ENCODE data around the gene REC8.
"Not testable (repeated sequence)": the region's sequence is repeated elsewhere in the genome, so short reads cannot be mapped to it uniquely, and the experiment has no call there.

The REC8 gene

GRCh38 chr14:24207104-24207551 lies 35.2 kb downstream of the REC8 start:
- no peak for DNase-seq

- DNase-seq, result no peak
These were observed 35.7 kb downstream of the REC8 start for GRCh38 chr14:24207625-24208024.

- DNase-seq, result no peak
These were observed 39.4 kb downstream of the REC8 start for GRCh38 chr14:24211311-24211710.

- DNase-seq, result peak; percentile 96 to 98
These were observed 41.3 kb downstream of the REC8 start, which contains the start of gene CHMP4A for GRCh38 chr14:24212924-24213865. Gene CHMP4A, minus strand, starts transcription at chr14:24213488. Its CDS starts 49 bp downstream, at chr14:24213439.

DNA sequence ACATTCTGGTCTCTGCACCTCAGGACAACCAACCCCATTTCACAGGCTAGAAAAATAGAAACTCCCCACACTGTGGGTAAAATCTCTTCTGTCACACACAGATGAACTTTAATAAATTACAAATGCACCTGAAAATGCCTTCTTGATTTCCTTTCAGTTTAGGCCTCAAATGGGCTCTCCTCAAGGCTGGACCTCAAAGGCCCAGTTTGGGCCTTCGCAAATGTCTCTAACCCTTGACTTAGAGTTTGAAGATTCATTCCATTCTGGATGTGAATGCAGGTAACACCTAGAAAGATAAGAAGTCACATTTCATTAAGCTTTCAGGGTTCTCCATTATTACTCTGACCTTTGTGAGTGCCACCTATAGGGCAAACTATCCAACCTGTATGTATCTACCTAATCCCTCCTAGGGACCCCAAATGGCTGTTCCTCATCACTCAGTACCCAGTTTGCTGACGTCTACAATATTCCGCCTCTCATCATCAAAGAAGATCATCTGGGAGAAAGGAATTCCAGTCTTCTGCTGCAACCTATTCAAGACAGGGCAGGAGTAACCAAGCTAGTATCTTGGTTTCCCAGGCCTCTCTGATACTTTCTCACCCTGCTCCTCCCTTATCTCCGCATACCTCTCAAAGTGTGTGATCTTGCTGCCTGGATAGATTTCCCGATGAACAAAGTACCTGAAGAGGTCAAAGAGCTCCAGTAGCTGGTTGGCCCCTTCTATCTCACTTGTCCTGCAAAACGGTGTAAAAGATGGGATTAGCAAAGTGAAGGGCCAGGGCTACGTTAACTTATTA lies 42.2 kb downstream of the REC8 start:
- DNase-seq, result no peak

GRCh38 chr14:24215495-24216344 lies 43.8 kb downstream of the REC8 start, which contains the start of gene MDP1:
Gene MDP1, minus strand, starts transcription at chr14:24216066. Its CDS starts 111 bp downstream, at chr14:24215955.
- DNase-seq, result peak; percentile 84 to 92

DNA sequence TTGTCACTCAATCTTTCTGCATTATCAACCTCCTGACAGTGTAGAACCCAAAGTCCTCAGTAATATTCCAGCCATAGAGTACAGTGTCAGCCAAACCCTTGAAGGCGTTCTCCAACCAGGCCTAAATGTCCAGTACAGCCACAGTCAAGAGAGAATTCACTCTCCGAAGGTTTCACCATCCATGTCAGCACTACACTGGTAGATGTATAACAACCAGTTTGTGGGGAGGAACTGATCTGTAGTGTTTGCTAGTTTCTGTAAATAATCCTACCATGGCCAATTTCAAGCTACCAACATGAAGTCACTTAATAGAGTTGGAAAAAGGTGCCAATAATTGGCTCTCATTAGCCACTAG lies 44.4 kb downstream of the REC8 start:
- no peak for DNase-seq

- DNase-seq, result not testable (repeated sequence)
These were observed 45.0 kb downstream of the REC8 start for GRCh38 chr14:24216876-24217275.

DNA sequence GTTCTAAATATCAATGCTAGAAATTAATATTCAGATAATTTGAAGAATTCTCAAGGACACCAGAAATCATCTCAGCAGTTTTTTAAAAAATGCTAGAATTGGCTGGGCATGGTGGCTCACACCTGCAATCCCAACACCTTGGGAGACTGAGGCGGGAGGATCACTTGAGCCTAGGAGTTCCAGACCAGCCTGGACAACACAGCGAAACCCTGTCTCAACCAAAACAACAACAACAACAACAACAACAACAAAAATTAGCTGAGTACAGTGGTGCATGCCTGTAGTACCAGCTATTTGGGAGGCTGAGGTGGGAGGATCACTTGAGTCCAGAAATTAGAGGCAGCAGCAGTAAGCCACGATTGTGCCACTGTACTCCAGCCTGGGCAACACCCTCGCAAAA lies 47.2 kb downstream of the REC8 start:
- DNase-seq, result no peak

GRCh38 chr14:24219521-24219920 lies 47.6 kb downstream of the REC8 start:
- no peak for DNase-seq

GRCh38 chr14:24222987-24223386 lies 51.1 kb downstream of the REC8 start:
- DNase-seq, result not testable (repeated sequence)

- DNase-seq, result no peak
These were observed 52.8 kb downstream of the REC8 start for GRCh38 chr14:24224618-24225071.

DNA sequence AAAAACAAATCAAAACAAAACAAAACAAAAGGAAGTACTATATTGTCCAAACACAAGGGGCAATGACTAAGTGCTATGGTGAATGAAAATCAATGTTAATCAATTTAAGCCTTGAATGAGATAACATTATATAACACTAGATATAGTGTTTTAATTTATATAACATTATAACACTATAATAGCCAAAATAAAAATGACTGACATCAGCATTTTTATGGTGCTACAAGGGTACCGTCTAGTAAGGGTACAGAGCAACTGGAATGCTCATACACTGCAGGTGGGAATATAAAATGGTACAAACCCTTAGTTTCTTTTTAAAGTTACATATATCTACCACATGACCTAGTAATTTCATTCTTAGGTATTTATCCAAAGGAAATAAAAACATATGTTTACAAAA lies 54.6 kb downstream of the REC8 start:
- no peak for DNase-seq

DNA sequence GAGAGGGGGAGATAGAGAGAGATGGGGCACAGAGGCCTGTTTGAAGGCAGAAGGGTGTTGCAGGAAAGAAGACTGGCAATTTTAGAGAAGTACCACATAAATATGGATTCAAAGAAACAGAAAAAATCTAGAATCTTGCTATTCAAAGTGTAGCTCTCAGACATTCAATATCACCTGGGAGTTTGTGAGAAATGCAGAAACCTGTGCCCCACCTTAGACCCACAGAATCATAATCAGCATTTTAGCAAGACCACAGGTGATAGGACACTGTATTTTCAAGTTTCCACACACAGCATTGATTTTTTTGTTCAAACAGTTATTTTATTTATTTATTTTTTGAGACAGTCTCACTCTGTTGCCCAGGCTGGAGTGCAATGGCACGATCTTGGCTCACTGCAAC lies 57.0 kb downstream of the REC8 start:
- no peak for DNase-seq

Measured in inflammatory macrophage treated with lipopolysaccharide for 1 hour (primary cell).